HEK293 (cell line): Measurements from ENCODE around the gene CUEDC1.

Source experiments
- BCL11B ChIP-seq: fragments of 450-650 bp; formaldehyde crosslinking; IDR thresholded peaks from 2 replicates; pipeline ENCODE4 v1.5.1; 2016; ENCODE audit warnings: low read depth, missing biosample characterization, missing genetic modification characterization
- BCL6B ChIP-seq: fragments of 450-650 bp; formaldehyde crosslinking; IDR thresholded peaks from 2 replicates; pipeline ENCODE4 v1.5.1; 2017; ENCODE audit warnings: missing biosample characterization, missing genetic modification characterization
- MEIS1 ChIP-seq: sonication (generic); formaldehyde crosslinking; IDR thresholded peaks from 2 replicates; pipeline ENCODE4 v1.8.1; 2022; ENCODE audit warnings: missing genetic modification reagents, mild to moderate bottlenecking, borderline replicate concordance
- PRDM4 ChIP-seq: fragments of 450-650 bp; formaldehyde crosslinking; IDR thresholded peaks from 2 replicates; pipeline ENCODE4 v1.5.1; 2017; ENCODE audit warnings: missing biosample characterization, missing genetic modification characterization
- TCF7L2 ChIP-seq: IDR thresholded peaks from 2 replicates; pipeline ENCODE4 v1.6.1; 2011; ENCODE audit warnings: low read depth, mild to moderate bottlenecking, inconsistent platforms, low read length, moderate library complexity, borderline replicate concordance
- YY2 ChIP-seq: fragments of 450-650 bp; formaldehyde crosslinking; IDR thresholded peaks from 2 replicates; pipeline ENCODE4 v1.5.1; 2016; ENCODE audit warnings: missing biosample characterization, missing genetic modification characterization
- ZBTB20 ChIP-seq: fragments of 450-650 bp; formaldehyde crosslinking; IDR thresholded peaks from 2 replicates; pipeline ENCODE4 v1.5.1; 2016; ENCODE audit warnings: missing biosample characterization, missing genetic modification characterization
- ZBTB48 ChIP-seq: fragments of 450-650 bp; formaldehyde crosslinking; IDR thresholded peaks from 2 replicates; pipeline ENCODE4 v1.5.1; 2016; ENCODE audit warnings: missing biosample characterization, missing genetic modification characterization
- ZIC2 ChIP-seq: fragments of 450-650 bp; formaldehyde crosslinking; IDR thresholded peaks from 2 replicates; pipeline ENCODE4 v1.5.1; 2016; ENCODE audit warnings: missing biosample characterization, missing genetic modification characterization
- ZNF138 ChIP-seq: fragments of 450-650 bp; formaldehyde crosslinking; IDR thresholded peaks from 2 replicates; pipeline ENCODE4 v1.5.1; 2016; ENCODE audit warnings: missing biosample characterization, missing genetic modification characterization, borderline replicate concordance
- ZNF16 ChIP-seq: fragments of 450-650 bp; formaldehyde crosslinking; IDR thresholded peaks from 2 replicates; pipeline ENCODE4 v1.5.1; 2016; ENCODE audit warnings: low read depth, missing biosample characterization, missing genetic modification characterization
- ZNF174 ChIP-seq: fragments of 450-650 bp; formaldehyde crosslinking; IDR thresholded peaks from 2 replicates; pipeline ENCODE4 v1.5.0; 2017; ENCODE audit warnings: missing biosample characterization, mild to moderate bottlenecking, missing genetic modification characterization
- ZNF221 ChIP-seq: fragments of 450-650 bp; formaldehyde crosslinking; IDR thresholded peaks from 2 replicates; pipeline ENCODE4 v1.5.1; 2017; ENCODE audit warnings: missing biosample characterization, missing genetic modification characterization, borderline replicate concordance
- ZNF23 ChIP-seq: fragments of 450-650 bp; formaldehyde crosslinking; IDR thresholded peaks from 2 replicates; pipeline ENCODE4 v1.5.1; 2016; ENCODE audit warnings: missing biosample characterization, missing genetic modification characterization, borderline replicate concordance
- ZNF354C ChIP-seq: fragments of 450-650 bp; formaldehyde crosslinking; IDR thresholded peaks from 2 replicates; pipeline ENCODE4 v1.5.1; 2016; ENCODE audit warnings: missing biosample characterization, missing genetic modification characterization, low read depth, borderline replicate concordance
- ZNF391 ChIP-seq: fragments of 450-650 bp; formaldehyde crosslinking; IDR thresholded peaks from 2 replicates; pipeline ENCODE4 v1.5.1; 2016; ENCODE audit warnings: low read depth, missing biosample characterization, missing genetic modification characterization, borderline replicate concordance
- ZNF426 ChIP-seq: fragments of 450-650 bp; formaldehyde crosslinking; IDR thresholded peaks from 2 replicates; pipeline ENCODE4 v1.5.1; 2017; ENCODE audit warnings: missing biosample characterization, missing genetic modification characterization, mild to moderate bottlenecking, inconsistent platforms, moderate library complexity
- ZNF518A ChIP-seq: fragments of 450-650 bp; formaldehyde crosslinking; conservative IDR thresholded peaks from 2 replicates; pipeline ENCODE4 v1.5.1; 2016; ENCODE audit warnings: low read depth, missing biosample characterization, missing genetic modification characterization
- ZNF555 ChIP-seq: fragments of 450-650 bp; formaldehyde crosslinking; conservative IDR thresholded peaks from 2 replicates; pipeline ENCODE4 v1.5.1; 2017; ENCODE audit warnings: missing biosample characterization, mild to moderate bottlenecking, missing genetic modification characterization, inconsistent platforms
- ZNF639 ChIP-seq: fragments of 450-650 bp; formaldehyde crosslinking; IDR thresholded peaks from 2 replicates; pipeline ENCODE4 v1.5.1; 2016; ENCODE audit warnings: missing biosample characterization, missing genetic modification characterization
- ZNF654 ChIP-seq: fragments of 450-650 bp; formaldehyde crosslinking; IDR thresholded peaks from 2 replicates; pipeline ENCODE4 v1.5.1; 2016; ENCODE audit warnings: low read depth, missing biosample characterization, missing genetic modification characterization
- ZNF670 ChIP-seq: fragments of 450-650 bp; formaldehyde crosslinking; IDR thresholded peaks from 2 replicates; pipeline ENCODE4 v1.5.1; 2016; ENCODE audit warnings: missing biosample characterization, missing genetic modification characterization, low read depth
- ZNF707 ChIP-seq: fragments of 450-650 bp; formaldehyde crosslinking; IDR thresholded peaks from 2 replicates; pipeline ENCODE4 v1.5.1; 2016; ENCODE audit warnings: missing biosample characterization, missing genetic modification characterization
- ZNF747 ChIP-seq: fragments of 450-650 bp; formaldehyde crosslinking; IDR thresholded peaks from 2 replicates; pipeline ENCODE4 v1.5.1; 2016; ENCODE audit warnings: missing biosample characterization, missing genetic modification characterization
- ZNF776 ChIP-seq: fragments of 450-650 bp; formaldehyde crosslinking; IDR thresholded peaks from 2 replicates; pipeline ENCODE4 v1.5.0; 2017; ENCODE audit warnings: missing biosample characterization, missing genetic modification characterization, borderline replicate concordance
- ZNF792 ChIP-seq: fragments of 450-650 bp; formaldehyde crosslinking; IDR thresholded peaks from 2 replicates; pipeline ENCODE4 v1.5.1; 2016; ENCODE audit warnings: missing biosample characterization, missing genetic modification characterization
- ZSCAN18 ChIP-seq: fragments of 450-650 bp; formaldehyde crosslinking; IDR thresholded peaks from 2 replicates; pipeline ENCODE4 v1.5.1; 2016; ENCODE audit warnings: missing biosample characterization, missing genetic modification characterization

CUEDC1 gene

GRCh38 chr17:57988301-57989250 lies 33.4 kb upstream of the CUEDC1 start (continued):
- 0 out of 2 replicates have a peak, but pooled peaks have one; percentile 44 for TF ChIP-seq ZNF639 (tag by site-specific recombination)
- no peak for TF ChIP-seq ZNF518A
- no peak for TF ChIP-seq ZNF776 (tag by site-specific recombination)
- 0 out of 2 replicates have a peak, but pooled peaks have one; percentile 2 for TF ChIP-seq ZNF654
- TF ChIP-seq ZNF555 (tag by site-specific recombination), result no peak
- TF ChIP-seq MEIS1, result no peak
- TF ChIP-seq ZNF792 (tag by site-specific recombination), result 0 out of 2 replicates have a peak, but pooled peaks have one; percentile 50
- TF ChIP-seq ZNF707 (tag by site-specific recombination), result no peak
- TF ChIP-seq ZNF174 (tag by site-specific recombination), result no peak
- TF ChIP-seq BCL6B (tag by site-specific recombination), result no peak
- no peak for TF ChIP-seq ZNF747
- TF ChIP-seq ZNF354C, result no peak
- no peak for TF ChIP-seq ZBTB48
- TF ChIP-seq ZBTB20 (tag by site-specific recombination), result peak; percentile 43; the same call in 1 of the 2 replicates
- TF ChIP-seq ZIC2 (tag by site-specific recombination), result peak; percentile 96
- TF ChIP-seq TCF7L2, result no peak
- TF ChIP-seq ZNF670 (tag by site-specific recombination), result no peak
- no peak for TF ChIP-seq ZNF16
- TF ChIP-seq ZNF221, result no peak
- peak; percentile 61; the same call in 1 of the 2 replicates for TF ChIP-seq ZNF391 (tag by site-specific recombination)
- TF ChIP-seq YY2 (tag by site-specific recombination), result peak; percentile 53; the same call in 1 of the 2 replicates
- TF ChIP-seq ZSCAN18 (tag by site-specific recombination), result no peak
- TF ChIP-seq ZNF426, result no peak
- no peak for TF ChIP-seq ZNF138 (tag by site-specific recombination)
- no peak for TF ChIP-seq PRDM4
- no peak for TF ChIP-seq ZNF23 (tag by site-specific recombination)
- TF ChIP-seq BCL11B (tag by site-specific recombination), result 0 out of 2 replicates have a peak, but pooled peaks have one; percentile 18
